Stimulated activated CD8-positive, alpha-beta memory T cell treated with anti-CD3 and anti-CD28 coated beads, Interleukin-7, amount 100 ng/mL, for 4 hours (primary cell): ENCODE data around the gene FTO.

ENCODE experiments used
- DNase-seq, 2 donors: peaks; one replicate each; pipeline ENCODE4 v3.0.0-alpha.2; 2020; ENCODE audit warnings: low read depth in 2 of 2

The FTO gene

DNA sequence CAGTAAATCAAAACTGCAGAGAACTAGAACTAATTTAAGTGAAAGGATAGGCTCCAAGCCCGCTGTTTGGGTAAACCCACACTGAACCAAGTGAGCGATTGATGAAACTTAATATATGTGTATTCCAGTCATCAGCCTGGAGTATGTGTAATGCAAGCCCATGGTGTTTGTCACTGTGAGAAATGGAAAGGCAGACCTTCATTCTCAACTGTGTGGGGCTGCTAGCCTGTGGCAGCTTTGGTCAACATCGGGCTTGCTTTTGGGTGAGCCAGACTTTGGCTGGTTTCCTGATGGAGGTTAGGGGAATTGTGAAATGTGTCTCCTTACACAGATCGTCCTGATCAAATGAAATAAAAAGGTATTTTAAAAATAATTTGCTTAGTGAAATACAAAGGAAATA lies 302.7 kb downstream of the FTO start:
- no peak for DNase-seq

DNA sequence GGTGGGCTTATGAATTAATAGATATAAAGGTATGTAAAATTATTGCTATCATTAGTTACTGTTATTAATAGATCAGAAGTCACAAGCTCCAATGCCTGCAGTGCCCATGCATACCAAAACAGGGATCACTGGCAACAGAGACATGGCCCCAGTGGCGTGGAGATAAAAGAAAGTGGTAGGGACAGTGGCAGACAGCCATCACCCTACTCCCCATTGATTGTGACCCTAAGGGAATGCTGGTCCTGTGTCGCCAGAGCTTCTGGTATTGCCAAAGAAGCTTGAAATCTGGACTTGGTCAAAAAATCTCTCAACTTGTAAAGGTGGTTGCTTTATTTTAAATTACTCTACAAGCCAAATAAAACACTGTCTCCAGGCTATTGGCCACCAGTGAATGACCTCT lies 303.5 kb downstream of the FTO start:
- no peak for DNase-seq

GRCh38 chr16:54009464-54010176 lies 305.7 kb downstream of the FTO start:
- DNase-seq, result no peak

DNA sequence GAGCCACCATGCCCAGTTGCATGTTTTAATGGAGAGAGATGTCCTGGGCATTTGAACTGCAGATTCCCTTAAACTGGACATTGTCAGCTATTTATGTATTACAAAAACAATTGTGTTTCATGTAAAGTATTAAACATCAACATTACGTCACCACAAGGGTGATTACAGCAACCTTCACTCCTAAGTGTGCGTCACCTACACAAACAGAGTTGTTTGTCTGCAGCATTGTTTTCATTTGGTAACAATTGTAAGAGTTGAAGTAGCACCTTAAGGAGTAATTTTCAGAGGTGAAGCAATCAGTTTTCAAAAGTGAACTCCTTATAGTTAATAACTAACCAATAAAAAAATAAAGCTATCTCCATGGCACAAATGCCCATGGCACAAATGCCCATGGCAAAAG lies 311.2 kb downstream of the FTO start:
- no peak for DNase-seq

DNA sequence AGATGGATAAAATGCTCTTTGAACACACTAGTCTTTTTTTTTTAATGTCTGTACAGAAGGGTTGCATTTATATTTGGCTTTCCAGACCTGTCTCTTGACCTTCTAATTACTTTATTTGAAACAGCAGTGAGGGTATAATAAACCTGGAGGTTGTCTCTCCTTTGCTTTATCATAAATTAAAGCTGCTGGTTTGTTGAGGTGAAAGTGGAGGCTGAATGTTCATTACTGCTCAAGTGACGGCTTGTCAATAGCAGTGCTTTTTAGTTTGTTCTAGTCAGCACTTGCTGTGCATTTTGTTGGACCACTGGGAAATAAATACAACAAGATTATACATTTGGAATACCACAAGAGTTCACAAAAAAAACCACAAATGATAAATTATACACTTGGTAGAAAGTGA lies 318.4 kb downstream of the FTO start:
- DNase-seq, result no peak

GRCh38 chr16:54026456-54026855 lies 322.5 kb downstream of the FTO start:
- no peak for DNase-seq

DNA sequence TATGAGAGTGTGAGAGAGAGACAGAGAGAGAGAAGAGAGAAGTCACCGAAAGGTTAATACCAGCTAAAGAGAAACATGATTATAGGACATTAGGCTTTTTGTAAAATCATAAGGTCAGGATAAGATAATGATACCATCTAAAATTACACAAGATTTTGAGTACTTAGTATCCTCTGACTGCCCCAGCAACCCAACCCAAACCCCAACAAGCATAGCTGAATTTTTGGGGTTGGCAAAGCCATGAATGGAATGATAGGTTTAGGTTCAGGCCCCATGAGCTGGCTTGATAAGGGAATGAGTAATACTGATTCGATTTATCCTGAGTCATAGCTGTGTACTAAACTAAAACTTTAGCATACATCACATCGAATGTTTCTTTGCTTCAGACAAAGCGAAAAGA lies 323.1 kb downstream of the FTO start:
- no peak for DNase-seq

DNA sequence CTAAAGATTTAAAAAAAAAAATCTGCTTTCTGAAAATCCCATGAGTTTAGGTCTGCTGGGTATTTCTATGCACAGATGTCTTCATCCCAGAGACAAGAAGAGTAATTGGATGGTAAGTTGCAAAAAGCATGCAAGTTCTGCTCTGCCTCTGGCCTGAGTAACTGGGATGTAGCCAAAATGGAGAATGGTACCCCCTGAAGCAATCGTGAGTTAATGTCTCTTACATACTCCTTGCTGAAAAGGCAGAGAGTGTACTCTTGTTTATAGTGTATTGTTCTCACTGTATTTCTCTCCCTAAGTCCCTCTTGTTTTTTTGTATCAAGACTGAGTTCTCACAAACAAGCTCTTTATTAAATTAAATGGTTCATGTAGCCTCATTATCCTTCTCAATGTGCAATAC lies 323.6 kb downstream of the FTO start:
- DNase-seq, result no peak

- DNase-seq, result no peak
These were observed 324.0 kb downstream of the FTO start for GRCh38 chr16:54027995-54028394.

GRCh38 chr16:54030451-54030850 lies 326.5 kb downstream of the FTO start:
- no peak for DNase-seq

GRCh38 chr16:54031107-54031760 lies 327.3 kb downstream of the FTO start:
- no peak for DNase-seq

- DNase-seq, result no peak
These were observed 329.8 kb downstream of the FTO start for GRCh38 chr16:54033747-54034146.

- DNase-seq, result no peak
These were observed 330.7 kb downstream of the FTO start for GRCh38 chr16:54034684-54035083.

DNA sequence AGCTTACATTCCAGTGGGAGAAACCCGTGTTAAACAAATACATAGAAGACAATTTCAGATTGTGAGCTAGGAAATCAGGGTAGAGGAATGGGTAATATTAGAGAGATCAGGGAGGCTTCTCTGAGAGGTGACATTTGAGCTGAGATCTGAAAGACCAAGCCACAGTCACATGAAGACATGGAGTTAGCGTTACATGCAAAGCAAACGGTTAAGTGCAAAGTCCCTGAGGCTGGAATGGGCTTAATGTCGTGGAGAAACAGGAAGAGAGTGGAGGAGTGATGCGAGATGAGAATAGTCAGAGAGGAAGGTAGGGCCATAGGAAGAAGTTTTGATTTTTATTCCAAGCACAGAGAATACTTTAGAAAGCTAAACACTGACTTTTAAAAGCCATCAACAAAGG lies 336.5 kb downstream of the FTO start:
- no peak for DNase-seq

DNA sequence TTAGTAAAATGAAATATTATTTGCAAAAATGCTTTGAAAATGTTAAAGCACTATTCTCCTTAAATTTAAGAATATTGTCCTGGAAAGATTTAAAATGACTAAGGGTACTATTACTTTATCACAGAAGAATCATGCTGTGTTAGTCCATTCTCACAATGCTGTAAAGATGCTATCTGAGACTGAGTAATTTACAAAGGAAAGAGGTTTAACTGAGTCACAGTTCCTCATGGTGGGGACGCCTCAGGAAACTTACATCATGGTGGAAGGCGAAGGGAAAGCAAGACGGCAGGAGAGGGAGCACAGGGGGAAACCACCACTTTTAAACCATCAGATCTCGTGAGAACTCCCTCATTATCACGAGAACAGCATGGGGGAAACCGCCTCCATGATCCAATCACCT lies 337.0 kb downstream of the FTO start:
- DNase-seq, result no peak

DNA sequence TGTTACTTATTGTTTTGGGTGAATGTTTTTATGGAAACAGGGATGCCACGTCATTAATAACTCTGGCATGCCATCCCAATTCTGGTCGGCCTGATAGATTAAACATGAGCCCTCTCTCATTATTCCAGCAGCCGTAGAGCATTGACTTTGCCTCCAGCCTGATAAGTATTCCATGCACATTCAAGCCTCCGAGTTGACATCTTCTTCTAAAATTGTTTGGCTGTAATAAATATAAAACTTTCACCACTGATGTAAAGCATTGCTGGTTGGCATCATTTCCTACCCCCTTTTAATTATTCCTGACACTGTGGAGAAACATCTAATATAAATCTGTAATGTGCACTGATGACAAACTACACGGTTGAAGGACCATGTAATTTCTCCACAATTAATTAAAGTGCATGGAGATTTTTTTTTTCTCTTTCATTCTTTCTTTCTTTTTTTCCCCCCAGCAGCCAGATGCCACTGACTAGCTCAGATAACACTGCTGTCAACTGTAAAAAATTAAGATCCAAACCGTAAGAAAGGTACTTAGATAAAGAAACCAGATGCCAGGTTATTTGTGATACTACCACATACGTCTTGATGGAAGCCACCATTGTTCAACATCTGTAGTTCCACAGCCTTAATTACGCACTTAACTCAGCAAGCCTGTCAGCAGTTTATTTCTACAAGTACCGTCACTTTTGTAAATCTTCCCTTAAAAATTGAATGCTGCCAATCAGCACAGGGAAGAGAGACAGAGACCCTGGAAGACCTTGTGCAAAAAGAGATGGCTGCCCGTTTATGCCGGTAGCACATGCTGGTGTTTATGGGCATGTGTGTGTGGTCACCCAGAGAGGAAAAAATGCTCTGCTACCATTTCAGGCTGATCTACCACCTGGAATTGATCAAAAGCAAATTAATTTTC lies 344.9 kb downstream of the FTO start:
- no peak for DNase-seq

- no peak for DNase-seq
These were observed 345.9 kb downstream of the FTO start for GRCh38 chr16:54049591-54050458.

- no peak for DNase-seq
These were observed 346.7 kb downstream of the FTO start for GRCh38 chr16:54050459-54051210.

GRCh38 chr16:54051821-54052220 lies 347.9 kb downstream of the FTO start:
- DNase-seq, result no peak

- no peak for DNase-seq
These were observed 348.3 kb downstream of the FTO start for GRCh38 chr16:54052271-54052670.
